T-helper 1 cell treated with Interleukin-12 subunit alpha and Interleukin-12 subunit beta and Interleukin-4 antibody, amounts not matched to agents 30 μg/mL and 1 μg/mL, for 36 hours (primary cell): ENCODE results near the gene DNAH12.
"Not testable (repeated sequence)": the region's sequence is repeated elsewhere in the genome, so short reads cannot be mapped to it uniquely, and the experiment has no call there.

Experiments
- H3K27ac Mint-ChIP-seq: one replicate; pipeline ENCODE4 v1.8.0; 2021; ENCODE audit warnings: mild to moderate bottlenecking, mixed read lengths
- H3K27me3 Mint-ChIP-seq: one replicate; pipeline ENCODE4 v1.8.0; 2021; ENCODE audit warnings: low read depth, mixed read lengths
- H3K36me3 Mint-ChIP-seq: one replicate; pipeline ENCODE4 v1.8.0; 2021; ENCODE audit warnings: low read depth, mixed read lengths
- H3K4me1 Mint-ChIP-seq: one replicate; pipeline ENCODE4 v1.8.0; 2021; ENCODE audit warnings: low read depth, mixed read lengths
- H3K4me3 Mint-ChIP-seq: one replicate; pipeline ENCODE4 v1.8.0; 2021; ENCODE audit warnings: mild to moderate bottlenecking, moderate library complexity, mixed read lengths
- H3K9me3 Mint-ChIP-seq: one replicate; pipeline ENCODE4 v1.8.0; 2021; ENCODE audit warnings: mixed read lengths

The DNAH12 gene

DNA sequence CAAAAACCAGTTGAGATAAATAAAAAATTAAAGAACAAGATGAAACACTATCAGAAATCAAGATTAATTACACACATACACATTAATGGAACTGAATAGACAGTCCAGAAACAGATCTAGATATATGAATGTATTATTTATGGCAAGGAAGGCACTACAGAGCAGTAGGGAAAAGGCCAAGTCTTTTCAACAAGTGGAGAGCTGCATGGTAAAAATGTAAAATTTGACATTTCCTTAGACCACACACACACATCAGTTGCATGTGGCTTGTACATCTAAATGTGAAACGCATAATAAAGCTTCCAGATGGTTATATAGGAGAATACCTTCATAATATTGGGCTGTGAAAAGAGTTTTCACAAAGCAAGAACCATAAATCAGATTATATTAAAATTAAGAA lies 193.9 kb downstream of the DNAH12 start:
- no peaks in the 10 kb centered on the region for H3K36me3 Mint-ChIP-seq
- H3K27me3 Mint-ChIP-seq: peaks cover 16% of the 10 kb centered on the region
- H3K9me3 Mint-ChIP-seq: no peaks in the 10 kb centered on the region
- no peak overlapping the region for H3K27ac Mint-ChIP-seq
- H3K4me3 Mint-ChIP-seq: no peak overlapping the region
- no peaks in the 10 kb centered on the region for H3K4me1 Mint-ChIP-seq

DNA sequence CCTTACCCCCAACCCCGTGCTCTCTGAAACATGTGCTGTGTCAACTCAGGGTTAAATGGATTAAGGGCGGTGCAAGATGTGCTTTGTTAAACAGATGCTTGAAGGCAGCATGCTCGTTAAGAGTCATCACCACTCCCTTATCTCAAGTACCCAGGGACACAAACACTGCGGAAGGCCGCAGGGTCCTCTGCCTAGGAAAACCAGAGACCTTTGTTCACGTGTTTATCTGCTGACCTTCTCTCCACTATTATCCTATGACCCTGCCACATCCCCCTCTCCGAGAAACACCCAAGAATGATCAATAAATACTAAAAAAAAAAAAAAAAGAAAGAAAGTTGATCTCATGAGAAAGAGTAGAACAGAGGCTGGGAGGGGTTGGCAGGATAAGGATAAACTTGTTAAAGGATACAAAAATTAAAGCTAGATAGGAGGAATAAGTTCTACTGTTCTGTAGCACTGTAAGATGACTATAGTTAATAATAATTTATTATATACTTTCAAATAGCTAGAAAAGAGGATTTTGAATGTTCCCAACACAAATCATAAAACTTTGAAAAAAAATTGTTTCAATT lies 205.0 kb downstream of the DNAH12 start:
- not testable (repeated sequence) for H3K36me3 Mint-ChIP-seq, H3K4me3 Mint-ChIP-seq, H3K4me1 Mint-ChIP-seq, H3K9me3 Mint-ChIP-seq, H3K27ac Mint-ChIP-seq
- peaks cover 18% of the 10 kb centered on the region for H3K27me3 Mint-ChIP-seq

DNA sequence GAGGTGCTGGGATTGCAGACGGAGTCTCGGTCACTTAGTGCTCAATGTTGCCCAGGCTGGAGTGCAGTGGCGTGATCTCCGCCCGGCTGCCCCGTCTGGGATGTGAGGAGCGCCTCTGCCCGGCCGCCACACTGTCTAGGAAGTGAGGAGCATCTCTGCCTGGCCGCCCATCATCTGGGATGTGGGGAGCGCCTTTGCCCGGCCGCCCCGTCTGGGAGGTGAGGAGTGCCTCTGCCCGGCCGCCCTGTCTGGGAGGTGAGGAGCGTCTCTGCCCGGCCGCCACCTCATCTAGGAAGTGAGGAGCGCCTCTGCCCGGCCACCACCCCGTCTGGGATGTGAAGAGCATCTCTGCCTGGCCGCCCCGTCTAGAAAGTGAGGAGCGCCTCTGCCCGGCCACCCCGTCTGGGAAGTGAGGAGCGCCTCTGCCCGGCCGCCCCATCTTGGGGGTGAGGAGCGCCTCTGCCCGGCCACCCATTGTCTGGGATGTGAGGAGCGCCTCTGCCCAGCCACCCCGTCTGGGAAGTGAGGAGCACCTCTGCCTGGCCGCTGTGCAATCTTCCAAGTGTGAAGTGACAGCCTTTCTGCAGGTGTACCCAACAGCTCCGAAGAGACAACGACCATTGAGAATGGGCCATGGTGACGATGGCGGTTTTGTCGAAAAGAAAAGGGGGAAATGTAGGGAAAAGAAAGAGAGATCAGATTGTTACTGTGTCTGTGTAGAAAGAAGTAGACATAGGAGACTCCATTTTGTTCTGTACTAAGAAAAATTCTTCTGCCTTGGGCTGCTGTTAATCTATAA lies 205.7 kb downstream of the DNAH12 start:
- not testable (repeated sequence) for H3K4me1 Mint-ChIP-seq, H3K9me3 Mint-ChIP-seq, H3K4me3 Mint-ChIP-seq, H3K36me3 Mint-ChIP-seq, H3K27ac Mint-ChIP-seq
- peaks cover 18% of the 10 kb centered on the region for H3K27me3 Mint-ChIP-seq

DNA sequence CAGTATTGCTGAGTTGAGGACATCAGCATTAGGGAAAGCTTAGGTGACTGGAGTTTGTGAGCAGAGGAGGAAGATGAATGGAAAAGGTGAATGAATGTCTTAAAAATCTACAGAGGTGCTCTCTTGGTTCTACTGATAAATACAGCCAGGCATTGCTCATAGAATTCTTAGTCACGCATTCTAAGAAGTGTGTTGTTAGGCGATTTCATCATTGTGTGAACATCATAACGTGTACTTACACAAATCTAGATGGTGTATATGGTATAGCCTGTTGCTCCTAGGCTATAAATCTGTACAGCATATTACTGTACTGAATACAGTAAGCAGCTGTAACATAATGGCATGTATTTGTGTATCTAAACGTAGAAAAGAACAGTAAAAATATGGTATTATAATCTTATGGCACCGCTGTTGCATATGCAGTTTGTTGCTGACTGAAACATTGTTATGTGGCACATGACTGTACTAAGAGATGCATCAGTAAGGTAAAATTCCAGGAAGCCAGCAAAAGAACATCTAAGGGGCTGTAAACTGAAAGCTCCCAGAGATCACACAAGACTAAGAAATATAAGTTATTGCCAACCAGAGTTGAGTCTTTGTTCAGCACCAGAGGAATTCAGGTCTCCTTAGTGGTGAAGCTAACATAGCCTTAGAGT lies 208.7 kb downstream of the DNAH12 start:
- H3K9me3 Mint-ChIP-seq: no peaks in the 10 kb centered on the region
- H3K27ac Mint-ChIP-seq: no peak overlapping the region
- no peaks in the 10 kb centered on the region for H3K36me3 Mint-ChIP-seq
- H3K4me3 Mint-ChIP-seq: no peak overlapping the region
- no peaks in the 10 kb centered on the region for H3K4me1 Mint-ChIP-seq
- H3K27me3 Mint-ChIP-seq: peaks cover 11% of the 10 kb centered on the region

DNA sequence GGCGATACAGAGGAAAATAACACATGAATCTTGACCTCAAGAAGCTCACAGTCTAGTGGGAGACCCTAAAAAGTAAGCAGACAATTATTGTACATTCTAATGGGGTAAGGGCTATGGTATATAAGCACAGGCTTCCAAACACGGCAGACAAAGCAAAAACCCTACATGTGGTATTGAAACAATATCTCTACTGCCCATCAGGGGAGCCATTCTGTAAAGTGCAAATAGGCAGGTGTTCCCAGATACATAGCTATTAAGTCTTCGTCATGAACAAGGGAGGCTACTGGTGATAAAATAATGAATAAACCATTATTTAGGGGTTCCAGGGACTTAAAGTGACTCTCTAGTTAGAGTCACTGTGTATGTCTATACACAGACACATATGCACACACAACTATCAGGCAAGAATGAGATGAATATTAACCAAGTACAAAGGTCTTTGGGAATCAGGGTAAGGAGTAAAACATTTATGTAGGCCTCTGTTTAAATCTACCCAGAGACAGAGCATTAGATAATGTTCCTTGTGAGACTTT lies 213.0 kb downstream of the DNAH12 start:
- H3K27me3 Mint-ChIP-seq: peaks cover 5% of the 10 kb centered on the region
- H3K4me1 Mint-ChIP-seq: no peaks in the 10 kb centered on the region
- no peaks in the 10 kb centered on the region for H3K36me3 Mint-ChIP-seq
- no peak overlapping the region for H3K27ac Mint-ChIP-seq
- no peak overlapping the region for H3K4me3 Mint-ChIP-seq
- no peaks in the 10 kb centered on the region for H3K9me3 Mint-ChIP-seq

DNA sequence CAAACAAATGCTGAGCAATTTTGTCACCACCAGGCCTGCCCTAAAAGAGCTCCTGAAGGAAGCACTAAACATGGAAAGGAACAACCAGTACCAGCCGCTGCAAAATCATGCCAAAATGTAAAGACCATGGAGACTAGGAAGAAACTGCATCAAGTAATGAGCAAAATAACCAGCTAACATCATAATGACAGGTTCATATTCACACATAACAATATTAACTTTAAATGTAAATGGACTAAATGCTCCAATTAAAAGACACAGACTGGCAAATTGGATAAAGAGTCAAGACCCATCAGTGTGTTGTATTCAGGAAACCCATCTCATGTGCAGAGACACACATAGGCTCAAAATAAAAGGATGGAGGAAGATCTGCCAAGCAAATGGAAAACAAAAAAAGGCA lies 217.6 kb downstream of the DNAH12 start:
- H3K4me1 Mint-ChIP-seq, H3K27me3 Mint-ChIP-seq, H3K27ac Mint-ChIP-seq, H3K9me3 Mint-ChIP-seq, H3K4me3 Mint-ChIP-seq, H3K36me3 Mint-ChIP-seq: not testable (repeated sequence)

DNA sequence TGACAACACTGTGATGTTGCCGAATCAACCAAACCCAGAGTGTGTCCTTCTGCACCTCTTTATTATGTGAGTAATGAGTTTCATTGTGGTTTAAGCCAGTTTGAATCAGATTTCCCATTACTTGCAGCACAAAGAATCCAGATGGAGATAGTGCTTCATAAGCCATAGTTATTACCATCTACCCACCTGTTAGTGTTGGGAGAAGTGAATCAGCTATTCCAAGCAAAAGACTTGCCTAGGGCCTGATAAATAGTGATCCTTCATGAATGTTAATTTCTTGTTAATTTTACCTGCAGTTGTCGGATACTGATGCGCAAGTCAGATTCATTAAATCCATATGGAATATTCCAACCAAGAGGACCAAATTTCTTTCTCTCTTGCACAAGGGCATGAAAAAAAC lies 229.9 kb downstream of the DNAH12 start:
- Mint-ChIP-seq H3K27me3 (peaks cover 29% of the 10 kb centered on the region), H3K4me3 (no peak overlapping the region), H3K9me3 (no peaks in the 10 kb centered on the region), H3K27ac (no peak overlapping the region), H3K36me3 (no peaks in the 10 kb centered on the region), H3K4me1 (no peaks in the 10 kb centered on the region)

DNA sequence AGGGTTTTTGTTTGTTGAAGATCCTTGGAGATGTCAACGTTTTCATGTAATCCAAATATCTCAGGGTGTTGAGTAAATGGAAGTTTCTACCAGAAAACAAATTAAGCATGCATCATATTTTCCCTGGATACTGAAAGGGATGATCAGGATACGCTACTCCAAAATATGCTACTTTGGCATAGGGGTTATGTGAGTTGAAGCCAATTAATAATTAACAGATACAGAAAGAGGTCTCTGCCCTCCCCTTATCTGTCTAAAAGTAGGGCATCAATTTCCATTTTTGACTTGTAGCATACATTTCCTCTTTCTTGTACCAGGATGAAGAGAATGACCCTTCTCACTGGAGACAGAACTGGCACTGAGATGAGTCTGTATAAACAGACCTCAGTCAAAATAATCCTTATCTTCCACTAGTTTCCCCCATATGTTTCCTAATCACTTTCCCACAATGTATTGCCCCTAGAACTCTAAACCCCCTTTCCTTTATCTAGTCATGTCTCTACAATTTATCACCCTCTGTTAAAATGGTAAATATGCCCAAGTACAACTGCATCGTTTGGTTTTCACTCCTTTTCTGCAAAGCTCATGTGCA lies 234.3 kb downstream of the DNAH12 start:
- Mint-ChIP-seq H3K27me3 (peaks cover 4% of the 10 kb centered on the region), H3K4me3 (no peak overlapping the region), H3K36me3 (no peaks in the 10 kb centered on the region), H3K27ac (no peak overlapping the region), H3K9me3 (no peaks in the 10 kb centered on the region), H3K4me1 (no peaks in the 10 kb centered on the region)

DNA sequence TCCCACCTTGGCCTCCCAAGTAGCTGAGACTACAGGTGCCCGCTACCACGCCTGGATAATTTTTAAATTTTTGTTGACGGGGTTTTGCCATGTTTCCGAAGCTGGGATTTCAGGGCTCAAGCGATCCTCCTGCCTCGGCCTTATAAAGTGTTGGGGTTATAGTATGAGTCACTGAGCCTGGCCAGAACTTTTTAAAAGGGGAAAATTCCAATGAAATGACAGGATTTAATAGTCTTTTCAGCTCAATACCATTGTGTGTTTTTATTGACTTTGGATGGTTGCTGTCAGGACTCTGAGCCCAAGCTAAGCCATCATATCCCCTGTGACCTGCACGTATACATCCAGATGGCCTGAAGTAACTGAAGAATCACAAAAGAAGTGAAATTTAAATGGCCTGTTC lies 240.6 kb downstream of the DNAH12 start:
- H3K4me3 Mint-ChIP-seq, H3K27ac Mint-ChIP-seq, H3K36me3 Mint-ChIP-seq, H3K4me1 Mint-ChIP-seq, H3K9me3 Mint-ChIP-seq: not testable (repeated sequence)
- peaks cover 15% of the 10 kb centered on the region for H3K27me3 Mint-ChIP-seq

DNA sequence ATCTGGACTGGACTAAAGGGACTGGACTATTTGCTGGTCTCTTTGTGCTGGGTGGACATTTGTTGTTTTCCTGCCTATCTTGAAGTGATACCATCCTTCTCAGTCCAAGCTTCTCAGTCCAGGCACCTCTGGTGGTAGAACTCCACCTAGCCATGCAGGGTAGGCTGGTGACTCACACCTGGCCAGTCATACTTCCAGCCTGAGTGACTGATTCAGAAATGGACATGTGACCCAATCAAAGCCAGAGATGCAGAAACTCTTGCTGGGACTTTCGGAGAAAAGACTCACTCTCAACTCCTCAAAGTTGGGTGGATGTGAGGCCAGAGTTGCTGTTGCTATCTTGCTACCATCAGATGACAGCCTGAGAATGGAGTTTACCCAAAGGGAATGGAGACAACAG lies 246.1 kb downstream of the DNAH12 start:
- Mint-ChIP-seq H3K9me3 (no peaks in the 10 kb centered on the region), H3K27me3 (peaks cover 22% of the 10 kb centered on the region), H3K4me1 (no peaks in the 10 kb centered on the region), H3K4me3 (no peak overlapping the region), H3K27ac (no peak overlapping the region), H3K36me3 (no peaks in the 10 kb centered on the region)

DNA sequence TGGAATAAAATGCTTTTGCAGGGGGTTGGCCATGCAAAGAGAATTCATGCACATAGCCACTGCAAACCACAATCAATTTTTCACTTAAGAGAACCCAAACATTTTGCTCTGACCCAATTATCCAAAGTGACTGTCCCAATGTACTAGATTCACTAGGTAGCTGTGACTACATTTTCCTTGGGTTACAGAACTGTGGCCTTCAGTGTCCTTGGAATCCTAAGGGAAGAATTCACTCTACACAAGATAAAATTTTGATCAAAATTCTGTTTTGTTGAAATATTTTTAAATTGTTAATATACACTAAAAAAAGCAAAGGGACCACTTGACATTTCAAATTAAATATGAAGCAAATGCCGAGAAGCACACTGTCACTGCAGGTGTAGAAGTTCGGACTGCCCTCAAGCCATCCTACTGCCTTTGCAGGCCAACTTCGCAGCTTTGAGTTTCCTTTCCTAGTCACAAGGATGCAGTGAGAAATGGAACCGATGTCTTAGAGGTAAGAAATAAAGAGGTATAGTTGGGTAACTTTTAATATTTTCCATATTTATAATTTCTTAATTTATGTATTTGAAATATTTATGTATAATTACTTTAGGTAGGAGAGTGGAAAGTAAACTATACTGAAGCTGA lies 251.1 kb downstream of the DNAH12 start:
- no peaks in the 10 kb centered on the region for H3K9me3 Mint-ChIP-seq
- H3K4me1 Mint-ChIP-seq: no peaks in the 10 kb centered on the region
- H3K27me3 Mint-ChIP-seq: peaks cover 12% of the 10 kb centered on the region
- H3K27ac Mint-ChIP-seq: no peak overlapping the region
- H3K36me3 Mint-ChIP-seq: no peaks in the 10 kb centered on the region
- no peak overlapping the region for H3K4me3 Mint-ChIP-seq

DNA sequence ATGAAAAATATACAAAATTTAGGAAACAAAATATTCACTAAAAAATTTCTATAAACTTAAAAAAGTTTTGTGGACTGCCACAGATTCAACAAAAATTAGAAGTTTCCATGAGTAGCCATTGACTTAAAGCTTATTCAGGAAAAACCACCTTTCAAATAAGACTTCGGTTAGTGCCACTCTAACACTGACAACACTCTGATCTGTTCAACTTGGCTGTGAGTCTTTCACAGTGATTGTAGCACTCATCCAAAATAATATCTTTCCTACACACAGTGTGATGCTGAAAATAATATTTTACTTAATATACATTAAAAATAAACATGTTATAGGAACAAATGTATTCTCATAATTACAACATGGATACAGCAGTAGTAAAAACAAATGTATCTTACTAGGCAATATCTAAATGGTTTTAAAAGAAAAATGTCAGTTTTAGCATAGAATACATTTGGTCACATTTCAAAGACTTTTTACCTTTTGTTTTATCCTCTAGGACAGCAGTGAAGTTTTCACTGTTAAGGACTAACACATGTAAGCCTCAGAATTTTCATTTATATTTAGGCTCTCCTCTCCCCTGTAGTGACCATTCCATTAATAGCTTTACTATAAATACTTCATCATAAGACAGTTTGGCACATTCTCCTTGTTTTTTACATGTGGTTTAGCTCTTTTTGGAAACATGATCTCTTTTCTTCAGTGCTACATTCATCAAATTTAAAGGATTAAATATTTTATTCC lies 251.8 kb downstream of the DNAH12 start, which contains the start of gene ASB14:
TSS of gene ASB14 (minus strand) at position 527 of the 738 bp plus-strand sequence. CDS start 652 bp downstream, outside the sequence.
- no peaks in the 10 kb centered on the region for H3K4me1 Mint-ChIP-seq
- no peak within 1 kb of the TSS for H3K4me3 Mint-ChIP-seq
- H3K27ac Mint-ChIP-seq: no peak within 1 kb of the TSS
- H3K27me3 Mint-ChIP-seq: peaks cover 7% of the 10 kb centered on the region
- no peaks in the 10 kb centered on the region for H3K36me3 Mint-ChIP-seq
- H3K9me3 Mint-ChIP-seq: no peaks in the 10 kb centered on the region

DNA sequence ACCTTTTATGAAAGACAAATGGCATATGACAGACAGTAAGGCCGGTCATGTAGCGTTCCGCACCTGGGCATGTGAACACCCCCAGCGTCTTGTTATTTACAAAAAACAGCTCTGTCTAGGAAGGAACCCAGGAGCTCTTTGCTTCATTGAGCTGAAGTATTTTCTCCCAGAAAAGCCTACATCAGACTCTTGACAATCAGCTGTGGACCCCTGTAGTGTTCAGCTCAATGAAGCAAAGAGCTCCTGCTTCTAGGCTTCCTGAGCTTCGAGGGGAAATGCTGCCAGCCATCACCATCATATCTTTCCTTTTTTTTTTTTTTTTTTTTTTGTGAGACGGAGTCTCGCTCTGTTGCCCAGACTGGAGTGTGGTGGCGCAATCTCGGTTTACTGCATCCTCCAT lies 255.7 kb downstream of the DNAH12 start:
- Mint-ChIP-seq H3K36me3 (no peaks in the 10 kb centered on the region), H3K4me1 (no peaks in the 10 kb centered on the region), H3K27ac (no peak overlapping the region), H3K27me3 (peaks cover 7% of the 10 kb centered on the region), H3K9me3 (no peaks in the 10 kb centered on the region), H3K4me3 (no peak overlapping the region)

DNA sequence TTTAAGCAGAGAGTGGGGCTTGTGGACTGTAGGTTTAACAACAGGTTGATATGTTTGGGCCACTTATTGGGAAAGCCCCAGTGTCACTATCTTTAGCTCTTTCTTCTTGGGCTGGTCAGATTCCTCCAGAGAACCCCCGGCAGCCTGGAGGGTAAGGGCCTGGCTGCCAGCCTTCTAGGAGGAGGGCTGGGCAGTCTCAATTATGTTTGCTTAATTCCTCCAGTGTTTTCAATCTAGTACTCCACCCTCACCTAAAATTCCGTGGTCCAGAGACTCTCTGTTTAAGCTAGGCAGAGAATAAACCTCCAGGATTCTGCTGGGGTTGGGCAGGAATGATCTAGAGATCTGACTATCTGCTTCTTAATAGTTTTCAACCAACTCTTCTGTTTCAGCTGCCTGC lies 256.9 kb downstream of the DNAH12 start:
- no peak overlapping the region for H3K27ac Mint-ChIP-seq
- peaks cover 7% of the 10 kb centered on the region for H3K27me3 Mint-ChIP-seq
- H3K36me3 Mint-ChIP-seq: no peaks in the 10 kb centered on the region
- H3K9me3 Mint-ChIP-seq: no peaks in the 10 kb centered on the region
- H3K4me3 Mint-ChIP-seq: no peak overlapping the region
- H3K4me1 Mint-ChIP-seq: no peaks in the 10 kb centered on the region
